OCI-LY3 (cell line): ENCODE results near the gene IKBIP.

ENCODE experiments used
- H2AFZ ChIP-seq: fragments of 200-600, 300-600 bp; shearing (Covaris generic); 2 replicates; pipeline ENCODE4 v1.6.0; 2014; ENCODE audit warnings: antibody characterized with exemption, low read depth, low read length
- H3K27ac ChIP-seq: fragments of 200-600, 300-600 bp; sonication (generic); 2 replicates; pipeline ENCODE4 v1.5.1; 2014; ENCODE audit warnings: mild to moderate bottlenecking, low read length, moderate library complexity, mixed read lengths
- H3K27me3 ChIP-seq: fragments of 200-600, 300-600 bp; sonication (generic); 2 replicates; pipeline ENCODE4 v1.6.1; 2014; ENCODE audit warnings: low read depth, low read length, mixed read lengths
- H3K36me3 ChIP-seq: fragments of 200-600, 300-600 bp; sonication (generic); replicated peaks from 2 replicates; pipeline ENCODE3; 2014; ENCODE audit warnings: low read depth, low read length, mixed read lengths
- H3K4me1 ChIP-seq: fragments of 300-600, 200-600 bp; sonication (generic); 2 replicates; pipeline ENCODE4 v1.6.1; 2014; ENCODE audit warnings: low read length, mixed read lengths
- H3K4me2 ChIP-seq: fragments of 200-600, 300-600 bp; sonication (generic); 2 replicates; pipeline ENCODE4 v1.6.1; 2014; ENCODE audit warnings: low read length, mixed read lengths
- H3K4me3 ChIP-seq: fragments of 300-600, 200-600 bp; sonication (generic); 2 replicates; pipeline ENCODE4 v1.5.1; 2014; ENCODE audit warnings: antibody characterized with exemption, mild to moderate bottlenecking, low read length, moderate library complexity
- H3K79me2 ChIP-seq: fragments of 300-600, 200-600 bp; shearing (Covaris generic); 2 replicates; pipeline ENCODE4 v1.6.1; 2014; ENCODE audit warnings: mild to moderate bottlenecking, low read length, mixed read lengths
- H3K9ac ChIP-seq: fragments of 300-600, 200-600 bp; shearing (Covaris generic); 2 replicates; pipeline ENCODE4 v1.6.0; 2014; ENCODE audit warnings: mild to moderate bottlenecking, low read length, moderate library complexity
- H3K9me3 ChIP-seq: fragments of 200-600, 300-600 bp; shearing (Covaris generic); 2 replicates; pipeline ENCODE4 v1.6.1; 2014; ENCODE audit warnings: low read length, mixed read lengths; ENCODE audit not compliant: insufficient read depth
- H4K20me1 ChIP-seq: fragments of 200-600, 300-600 bp; sonication (generic); 2 replicates; pipeline ENCODE4 v1.6.1; 2016; ENCODE audit warnings: low read length, mixed read lengths; ENCODE audit not compliant: insufficient read depth
- CTCF ChIP-seq: fragments of 200-600, 300-600 bp; sonication (generic); IDR thresholded peaks from 2 replicates; pipeline ENCODE4 v1.5.1; 2014; ENCODE audit warnings: antibody characterized with exemption, low read length, low read depth
- EZH2phosphoT487 ChIP-seq: fragments of 200-600 bp; shearing (Covaris generic); IDR thresholded peaks from 2 replicates; pipeline ENCODE4 v1.6.1; 2018; ENCODE audit warnings: antibody characterized with exemption, mixed run types, low read depth

The IKBIP gene, protein sequence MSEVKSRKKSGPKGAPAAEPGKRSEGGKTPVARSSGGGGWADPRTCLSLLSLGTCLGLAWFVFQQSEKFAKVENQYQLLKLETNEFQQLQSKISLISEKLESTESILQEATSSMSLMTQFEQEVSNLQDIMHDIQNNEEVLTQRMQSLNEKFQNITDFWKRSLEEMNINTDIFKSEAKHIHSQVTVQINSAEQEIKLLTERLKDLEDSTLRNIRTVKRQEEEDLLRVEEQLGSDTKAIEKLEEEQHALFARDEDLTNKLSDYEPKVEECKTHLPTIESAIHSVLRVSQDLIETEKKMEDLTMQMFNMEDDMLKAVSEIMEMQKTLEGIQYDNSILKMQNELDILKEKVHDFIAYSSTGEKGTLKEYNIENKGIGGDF

GRCh38 chr12:98644712-98645571 lies at the start of gene IKBIP, which contains the start of gene APAF1:
Gene IKBIP (minus strand): TSS chr12:98644788. CDS start chr12:98644701, 87 bp downstream.
Gene APAF1 (plus strand): TSS chr12:98645290. CDS start chr12:98648360, 3,070 bp downstream.
- Histone ChIP-seq H3K79me2 (peaks cover 54% of the 10 kb centered on the region), H3K4me3 (peak within 1 kb of the TSS; percentile 82), H3K9me3 (no peaks in the 10 kb centered on the region), H2AFZ (peak within 1 kb of the TSS; percentile 60; the same call in 1 of the 2 replicates), H3K4me1 (peaks cover 14% of the 10 kb centered on the region), H3K4me2 (peak within 1 kb of the TSS; percentile 86), H3K27ac (peak within 1 kb of the TSS; percentile 77), H3K36me3 (peaks cover 34% of the 10 kb centered on the region), H3K9ac (peak within 1 kb of the TSS; percentile 83), H4K20me1 (peaks cover 7% of the 10 kb centered on the region), H3K27me3 (no peaks in the 10 kb centered on the region)
- TF ChIP-seq EZH2phosphoT487 (no peak), CTCF (no peak)

DNA sequence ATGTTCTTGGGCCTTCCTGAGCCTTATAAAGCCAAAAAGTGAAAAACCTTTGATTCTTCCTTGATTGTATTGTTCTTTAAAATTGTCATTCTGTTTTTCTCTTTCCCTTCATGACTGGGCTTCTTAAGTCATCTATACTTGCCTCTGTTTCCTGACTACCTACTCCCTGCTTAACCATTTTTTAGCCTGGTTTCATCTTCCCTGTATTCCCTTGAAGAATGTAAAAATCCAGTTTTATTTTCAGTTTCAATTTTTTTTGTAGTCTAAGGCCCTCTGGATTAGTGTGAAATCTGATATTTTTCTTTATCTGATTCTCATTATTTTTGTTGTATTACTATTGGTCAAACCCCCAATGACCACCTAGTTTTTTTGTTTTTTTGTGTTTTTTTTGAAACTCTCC lies 46.8 kb upstream of the IKBIP start:
- Histone ChIP-seq H3K9ac (no peak overlapping the region), H3K4me3 (no peak overlapping the region), H3K4me2 (no peak overlapping the region), H2AFZ (no peak overlapping the region), H4K20me1 (no peaks in the 10 kb centered on the region), H3K9me3 (no peaks in the 10 kb centered on the region), H3K4me1 (no peaks in the 10 kb centered on the region), H3K27me3 (no peaks in the 10 kb centered on the region), H3K27ac (no peak overlapping the region), H3K79me2 (no peaks in the 10 kb centered on the region), H3K36me3 (peaks cover 9% of the 10 kb centered on the region)
- TF ChIP-seq CTCF = no peak

GRCh38 chr12:98686603-98687002 lies 42.0 kb upstream of the IKBIP start:
- Histone ChIP-seq H2AFZ (no peak overlapping the region), H3K79me2 (no peaks in the 10 kb centered on the region), H3K4me1 (no peaks in the 10 kb centered on the region), H3K27me3 (no peaks in the 10 kb centered on the region), H4K20me1 (no peaks in the 10 kb centered on the region), H3K4me3 (no peak overlapping the region), H3K9ac (no peak overlapping the region), H3K4me2 (no peak overlapping the region), H3K9me3 (no peaks in the 10 kb centered on the region), H3K27ac (no peak overlapping the region), H3K36me3 (peaks cover 32% of the 10 kb centered on the region)
- TF ChIP-seq CTCF = no peak
- TF ChIP-seq EZH2phosphoT487 = no peak

- no peaks in the 10 kb centered on the region for H4K20me1 ChIP-seq
- no peaks in the 10 kb centered on the region for H3K27me3 ChIP-seq
- peaks cover 34% of the 10 kb centered on the region for H3K36me3 ChIP-seq
- H3K79me2 ChIP-seq = no peaks in the 10 kb centered on the region
- no peak overlapping the region for H3K4me3 ChIP-seq
- TF ChIP-seq EZH2phosphoT487 (no peak), CTCF (no peak)
- H2AFZ ChIP-seq = no peak overlapping the region
- no peaks in the 10 kb centered on the region for H3K9me3 ChIP-seq
- no peak overlapping the region for H3K4me2 ChIP-seq
- no peaks in the 10 kb centered on the region for H3K4me1 ChIP-seq
- H3K27ac ChIP-seq = no peak overlapping the region
- H3K9ac ChIP-seq = no peak overlapping the region
Measured at GRCh38 chr12:98684199-98684598, 39.6 kb upstream of the IKBIP start.
